Prostate gland (tissue), 2 donors: ENCODE data around the gene CAND2. TPM values are rescaled to one million over a fixed set of nuclear protein-coding genes. Genes with fewer than 3 reads are reported as not detected.
"Not testable (repeated sequence)": the region's sequence is repeated elsewhere in the genome, so short reads cannot be mapped to it uniquely, and the experiment has no call there.

Source experiments
- DNase-seq: peaks from one replicate; pipeline ENCODE4 v3.0.0-alpha.2; 2019; ENCODE audit warnings: low spot score
- H3K27ac ChIP-seq, 2 donors: fragments of 200-600 bp; sonication (generic); 2 replicates each; pipeline ENCODE4 v1.5.1; 2017 to 2019
- H3K27me3 ChIP-seq: fragments of 200-600 bp; sonication (generic); replicated peaks from 2 replicates; pipeline ENCODE4 v1.5.1; 2019; ENCODE audit not compliant: insufficient read depth
- H3K36me3 ChIP-seq, 2 donors: fragments of 200-600 bp; sonication (generic); 1 replicate in 1 of 2; 2 replicates in 1 of 2; pipeline versions ENCODE4 v1.5.1 to v1.8.1; 2017 to 2019
- H3K4me1 ChIP-seq: fragments of 200-600 bp; sonication (generic); replicated peaks from 2 replicates; pipeline ENCODE4 v1.5.1; 2019
- H3K4me3 ChIP-seq, 2 donors: fragments of 200-600 bp; sonication (generic); 2 replicates each; pipeline ENCODE4 v1.5.1; 2017 to 2019
- H3K9me3 ChIP-seq: fragments of 200-600 bp; sonication (generic); 2 replicates; pipeline ENCODE4 v1.5.1; 2017
- POLR2A ChIP-seq: fragments of 450-650 bp; IDR thresholded peaks from one replicate; pipeline ENCODE4 v1.6.1; 2016; ENCODE audit warnings: antibody characterized with exemption, mild to moderate bottlenecking
- POLR2AphosphoS5 ChIP-seq: sonication (generic); formaldehyde crosslinking; IDR thresholded peaks from one replicate; pipeline ENCODE4 v1.6.1; 2017; ENCODE audit warnings: antibody characterized with exemption
- WGBS: methylation state at CpG from one replicate; pipeline ENCODE4 v1.1.5; 2018; 5-methylcytosine and 5-hydroxymethylcytosine counted together
- intact Hi-C: fragments of 100-400 bp; cut with DNase I; formaldehyde crosslinking; loops from one replicate; pipeline ENCODE4 v1.14.2; 2022
- total RNA-seq, 2 donors: library from RNA; depleted of rRNA; stranded (reverse); fragments of >200 nt; gene quantifications; one replicate each; pipeline ENCODE4 v1.1.0, GENCODE V29; 2016
- TF ChIP-seq, protein P1 (sequence below), 4 experiments: fragments of 200-600 bp in 2 of 4; fragments of 450-650 bp in 2 of 4; sonication (generic) in 2 of 4; IDR thresholded peaks; 1 replicate in 3 of 4; 2 replicates in 1 of 4; pipeline ENCODE4 v1.5.1; 2016 to 2019; ENCODE audit warnings: antibody characterized with exemption in 4 of 4, mild to moderate bottlenecking in 2 of 4, moderate library complexity in 2 of 4

The CAND2 gene
- total RNA-seq, 2 donors from 2014 or later, result 8.4 to 86.3 TPM

DNA sequence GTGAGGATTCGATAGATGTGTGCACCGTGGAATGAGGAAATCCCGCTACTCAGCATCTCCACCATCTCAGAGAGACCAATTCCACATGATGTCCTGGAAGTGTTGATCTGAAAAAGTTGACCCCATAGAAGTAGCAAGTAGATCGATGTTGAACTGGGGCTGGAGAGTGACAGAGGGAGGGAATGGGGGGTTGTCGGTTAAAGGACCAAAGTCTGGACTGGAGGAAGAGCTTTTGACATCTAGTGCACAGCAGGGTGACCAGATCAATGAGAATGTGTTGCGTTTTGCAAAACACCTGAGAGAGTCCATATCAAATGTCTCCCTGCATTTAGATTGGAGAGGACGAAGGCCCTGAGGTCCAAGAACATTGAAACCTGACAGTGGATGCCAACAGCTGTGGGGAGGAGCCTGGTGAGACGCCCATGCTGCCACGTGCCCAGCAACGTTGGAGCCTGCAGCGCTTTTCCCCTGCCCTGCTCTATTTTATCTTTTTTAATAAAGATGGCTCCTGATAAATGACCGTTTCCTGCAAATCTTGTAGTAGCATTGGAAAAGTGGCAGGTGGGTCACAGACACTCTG is 75.0 kb downstream of the CAND2 start:
- WGBS, result 62% methylated on average over 12 of the region's 12 CpGs
- Histone ChIP-seq H3K27me3 (no peaks in the 10 kb centered on the region), H3K4me1 (peaks cover 3% of the 10 kb centered on the region), H3K27ac (no peak overlapping the region), H3K4me3 (no peak overlapping the region), H3K9me3 (no peaks in the 10 kb centered on the region), H3K36me3 (no peaks in the 10 kb centered on the region)
- no peak for DNase-seq
- intact Hi-C loops, result no loop called here
- TF ChIP-seq, protein P1, sequence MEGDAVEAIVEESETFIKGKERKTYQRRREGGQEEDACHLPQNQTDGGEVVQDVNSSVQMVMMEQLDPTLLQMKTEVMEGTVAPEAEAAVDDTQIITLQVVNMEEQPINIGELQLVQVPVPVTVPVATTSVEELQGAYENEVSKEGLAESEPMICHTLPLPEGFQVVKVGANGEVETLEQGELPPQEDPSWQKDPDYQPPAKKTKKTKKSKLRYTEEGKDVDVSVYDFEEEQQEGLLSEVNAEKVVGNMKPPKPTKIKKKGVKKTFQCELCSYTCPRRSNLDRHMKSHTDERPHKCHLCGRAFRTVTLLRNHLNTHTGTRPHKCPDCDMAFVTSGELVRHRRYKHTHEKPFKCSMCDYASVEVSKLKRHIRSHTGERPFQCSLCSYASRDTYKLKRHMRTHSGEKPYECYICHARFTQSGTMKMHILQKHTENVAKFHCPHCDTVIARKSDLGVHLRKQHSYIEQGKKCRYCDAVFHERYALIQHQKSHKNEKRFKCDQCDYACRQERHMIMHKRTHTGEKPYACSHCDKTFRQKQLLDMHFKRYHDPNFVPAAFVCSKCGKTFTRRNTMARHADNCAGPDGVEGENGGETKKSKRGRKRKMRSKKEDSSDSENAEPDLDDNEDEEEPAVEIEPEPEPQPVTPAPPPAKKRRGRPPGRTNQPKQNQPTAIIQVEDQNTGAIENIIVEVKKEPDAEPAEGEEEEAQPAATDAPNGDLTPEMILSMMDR (IDR thresholded peaks at IDR 0.05), result no peak
- TF ChIP-seq POLR2A, result no peak
- TF ChIP-seq POLR2AphosphoS5, result no peak

GRCh38 chr3:12875857-12876836 is 79.7 kb downstream of the CAND2 start:
- Histone ChIP-seq H3K36me3 (no peaks in the 10 kb centered on the region), H3K4me3 (peak overlapping the region; percentile 2 to 16), H3K27me3 (no peaks in the 10 kb centered on the region), H3K27ac (no peak overlapping the region), H3K4me1 (peaks cover 3% of the 10 kb centered on the region), H3K9me3 (no peaks in the 10 kb centered on the region)
- DNase-seq, result no peak
- TF ChIP-seq POLR2AphosphoS5, result no peak
- TF ChIP-seq, protein P1 (IDR thresholded peaks at IDR 0.05), result no peak
- no peak for TF ChIP-seq POLR2A
- intact Hi-C loops, result no loop called here
- WGBS, result 28% methylated on average over 48 of the region's 60 CpGs

- H3K27me3 ChIP-seq, result no peaks in the 10 kb centered on the region
- TF ChIP-seq POLR2A (no peak), POLR2AphosphoS5 (no peak)
- TF ChIP-seq, protein P1 (IDR thresholded peaks at IDR 0.05), result no peak
- intact Hi-C loops, result no loop called here
Measured at GRCh38 chr3:12877040-12877439, 80.6 kb downstream of the CAND2 start.

GRCh38 chr3:12878141-12878574 is 81.7 kb downstream of the CAND2 start:
- WGBS, result 94% methylated on average over 2 of the region's 2 CpGs
- Histone ChIP-seq H3K4me3 (no peak overlapping the region), H3K36me3 (no peaks in the 10 kb centered on the region), H3K9me3 (no peaks in the 10 kb centered on the region), H3K4me1 (peaks cover 3% of the 10 kb centered on the region), H3K27me3 (no peaks in the 10 kb centered on the region), H3K27ac (no peak overlapping the region)
- intact Hi-C loops, result no loop called here
- TF ChIP-seq POLR2AphosphoS5 (no peak), POLR2A (no peak)
- TF ChIP-seq, protein P1 (IDR thresholded peaks at IDR 0.05), result no peak
- no peak for DNase-seq

More at GRCh38 chr3:12877040-12877439, 80.6 kb downstream of the CAND2 start:
- no peak for DNase-seq
- Histone ChIP-seq H3K36me3 (no peaks in the 10 kb centered on the region), H3K9me3 (no peaks in the 10 kb centered on the region), H3K4me3 (no peak overlapping the region), H3K27ac (no peak overlapping the region), H3K4me1 (peaks cover 3% of the 10 kb centered on the region)
- 90% methylated on average over 7 of the region's 7 CpGs for WGBS

GRCh38 chr3:12878758-12879157 is 82.3 kb downstream of the CAND2 start:
- 63% methylated on average over 2 of the region's 2 CpGs for WGBS

More at GRCh38 chr3:12878758-12879157, 82.3 kb downstream of the CAND2 start:
- H3K36me3 ChIP-seq, H3K27ac ChIP-seq, H3K4me1 ChIP-seq, H3K4me3 ChIP-seq, DNase-seq, intact Hi-C loops, H3K9me3 ChIP-seq, H3K27me3 ChIP-seq: not testable (repeated sequence)
